Epidermal melanocyte (primary cell): ENCODE measurements around the gene LRRC8D.
"Not testable (repeated sequence)": the region's sequence is repeated elsewhere in the genome, so short reads cannot be mapped to it uniquely, and the experiment has no call there.

Experiments used
- DNase-seq: peaks from one replicate; pipeline ENCODE4 v3.0.0; 2011; ENCODE audit warnings: low spot score; ENCODE audit not compliant: insufficient read length

LRRC8D gene

GRCh38 chr1:89820422-89821321, at the start of gene LRRC8D:
TSS of gene LRRC8D (plus strand) at chr1:89821032. CDS start at chr1:89933069, 112,037 bp downstream.
- DNase-seq = peak; percentile 58

- DNase-seq = no peak
Measured at GRCh38 chr1:89771991-89772560, 48.8 kb upstream of the LRRC8D start.

GRCh38 chr1:89776104-89776503, 44.7 kb upstream of the LRRC8D start:
- not testable (repeated sequence) for DNase-seq

GRCh38 chr1:89777271-89777670, 43.6 kb upstream of the LRRC8D start:
- not testable (repeated sequence) for DNase-seq

GRCh38 chr1:89779151-89779940, 41.5 kb upstream of the LRRC8D start:
- no peak for DNase-seq

- DNase-seq = no peak
Measured at GRCh38 chr1:89780721-89781120, 40.1 kb upstream of the LRRC8D start.

- DNase-seq = no peak
Measured at GRCh38 chr1:89781494-89782126, 39.2 kb upstream of the LRRC8D start.

- no peak for DNase-seq
Measured at GRCh38 chr1:89786628-89787214, 34.1 kb upstream of the LRRC8D start.

- DNase-seq = no peak
Measured at GRCh38 chr1:89790592-89790991, 30.2 kb upstream of the LRRC8D start.

GRCh38 chr1:89791064-89791726, 29.6 kb upstream of the LRRC8D start:
- DNase-seq = no peak

GRCh38 chr1:89794406-89794805, 26.4 kb upstream of the LRRC8D start:
- DNase-seq = no peak

GRCh38 chr1:89795571-89795970, 25.3 kb upstream of the LRRC8D start:
- DNase-seq = not testable (repeated sequence)

GRCh38 chr1:89797876-89798275, 23.0 kb upstream of the LRRC8D start:
- not testable (repeated sequence) for DNase-seq

GRCh38 chr1:89799495-89799894, 21.3 kb upstream of the LRRC8D start:
- DNase-seq = no peak

GRCh38 chr1:89800022-89800655, 20.7 kb upstream of the LRRC8D start:
- DNase-seq = no peak

GRCh38 chr1:89800718-89801117, 20.1 kb upstream of the LRRC8D start:
- no peak for DNase-seq

- no peak for DNase-seq
Measured at GRCh38 chr1:89802051-89802450, 18.8 kb upstream of the LRRC8D start.

- no peak for DNase-seq
Measured at GRCh38 chr1:89802841-89803240, 18.0 kb upstream of the LRRC8D start.

GRCh38 chr1:89804642-89805237, 16.1 kb upstream of the LRRC8D start:
- peak; percentile 86 for DNase-seq

GRCh38 chr1:89806616-89807015, 14.2 kb upstream of the LRRC8D start:
- DNase-seq = no peak
